ENCODE measurements around the gene MAD2L1BP.
A peak's percentile ranks its signal among the peaks of the same experiment; 100 is the strongest.

MAD2L1BP gene

GRCh38 chr6:43682724-43683429, 47.2 kb downstream of the MAD2L1BP start:
- DNase-seq (ENCODE audit: low read depth, low spot score): no peak
- in situ Hi-C loops (cut with HindIII; ENCODE audit: low sequenced_read_pairs): no loop called here
- TF ChIP-seq CTCF (IDR thresholded peaks at IDR 0.05; ENCODE audit: low read depth, low read length): no peak
- no peak overlapping the region for H3K4me3 ChIP-seq (ENCODE audit: low read depth, low read length)

- TF ChIP-seq CTCF (IDR thresholded peaks at IDR 0.05; ENCODE audit: low read depth, low read length): no peak
- in situ Hi-C loops (cut with HindIII; ENCODE audit: low sequenced_read_pairs): no loop called here
- no peak for DNase-seq (ENCODE audit: low read depth, low spot score)
- no peak overlapping the region for H3K4me3 ChIP-seq (ENCODE audit: low read depth, low read length)
Observed at GRCh38 chr6:43683708-43684455, 48.2 kb downstream of the MAD2L1BP start.

GRCh38 chr6:43687079-43687436, 51.4 kb downstream of the MAD2L1BP start:
- in situ Hi-C loops (cut with HindIII; ENCODE audit: low sequenced_read_pairs): no loop called here
- DNase-seq (ENCODE audit: low read depth, low spot score): no peak
- peak overlapping the region; percentile 98 for H3K4me3 ChIP-seq (ENCODE audit: low read depth, low read length)
- TF ChIP-seq CTCF (IDR thresholded peaks at IDR 0.05; ENCODE audit: low read depth, low read length): no peak

GRCh38 chr6:43687437-43688347, 52.1 kb downstream of the MAD2L1BP start, which contains the start of gene MRPS18A:
TSS of gene MRPS18A (minus strand) at chr6:43687791. CDS start at chr6:43687779, 12 bp downstream.
- DNase-seq (ENCODE audit: low read depth, low spot score): peak; percentile 71
- in situ Hi-C loops (cut with HindIII; ENCODE audit: low sequenced_read_pairs): no loop called here
- TF ChIP-seq CTCF (IDR thresholded peaks at IDR 0.05; ENCODE audit: low read depth, low read length): no peak
- peak within 1 kb of the TSS; percentile 98 for H3K4me3 ChIP-seq (ENCODE audit: low read depth, low read length)

- TF ChIP-seq CTCF (IDR thresholded peaks at IDR 0.05; ENCODE audit: low read depth, low read length): no peak
- no peak overlapping the region for H3K4me3 ChIP-seq (ENCODE audit: low read depth, low read length)
- DNase-seq (ENCODE audit: low read depth, low spot score): no peak
- in situ Hi-C loops (cut with HindIII; ENCODE audit: low sequenced_read_pairs): no loop called here
Observed at GRCh38 chr6:43689421-43689820, 53.8 kb downstream of the MAD2L1BP start.
